Measurements from ENCODE around the gene MT1E.
A peak's percentile ranks its signal among the peaks of the same experiment; 100 is the strongest.

MT1E gene

DNA sequence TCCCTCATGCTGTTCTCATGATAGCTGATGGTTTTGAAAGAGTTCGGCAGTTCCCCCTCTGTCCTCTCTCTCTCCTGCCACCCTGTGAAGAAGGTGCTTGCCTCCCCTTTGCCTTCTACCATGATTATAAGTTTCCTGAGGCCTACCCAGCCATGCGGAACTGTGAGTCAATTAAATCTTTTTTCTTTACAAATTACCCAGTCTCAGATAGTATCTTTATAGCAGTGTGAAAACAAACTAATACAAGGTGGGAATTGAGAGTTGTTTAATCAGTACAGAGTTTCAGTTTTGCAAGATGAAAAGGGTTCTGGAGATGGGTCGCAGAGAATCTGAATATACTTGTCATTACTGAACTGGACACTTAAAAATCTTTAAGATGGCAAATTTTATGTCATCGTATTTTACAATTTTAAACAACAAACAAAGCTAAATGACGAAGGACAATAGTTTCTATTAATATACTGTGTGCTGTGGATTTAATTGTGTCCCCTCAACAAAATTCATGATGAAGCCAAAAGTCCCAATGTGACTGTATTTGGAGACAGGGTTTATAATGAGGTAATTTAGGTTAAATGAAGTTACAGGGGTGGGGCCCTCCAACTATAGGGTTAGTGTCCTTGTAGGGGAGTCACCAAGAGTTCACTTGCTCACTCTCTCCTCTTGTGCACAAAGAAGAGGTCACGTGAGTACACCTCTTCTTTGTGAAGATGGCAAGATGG is 31.8 kb upstream of the MT1E start:
- Histone ChIP-seq H3K9me3 (ENCODE audit: low read length) (no peaks in the 10 kb centered on the region), H3K4me3 (ENCODE audit: low read depth in 1 of 2, low read length in 2 of 2) (no peak overlapping the region), H3K4me1 (ENCODE audit: insufficient read depth, low read length) (no peaks in the 10 kb centered on the region), H3K27ac (ENCODE audit: low read depth, low read length) (no peak overlapping the region), H3K9ac (ENCODE audit: low read length) (no peak overlapping the region), H3K27me3 (ENCODE audit: control insufficient read depth in 1 of 2, insufficient read depth in 2 of 2, low read length in 2 of 2) (peaks cover 3 to 20% of the 10 kb centered on the region in 2 donors), H3K36me3 (ENCODE audit: insufficient read depth, low read length) (no peaks in the 10 kb centered on the region)

DNA sequence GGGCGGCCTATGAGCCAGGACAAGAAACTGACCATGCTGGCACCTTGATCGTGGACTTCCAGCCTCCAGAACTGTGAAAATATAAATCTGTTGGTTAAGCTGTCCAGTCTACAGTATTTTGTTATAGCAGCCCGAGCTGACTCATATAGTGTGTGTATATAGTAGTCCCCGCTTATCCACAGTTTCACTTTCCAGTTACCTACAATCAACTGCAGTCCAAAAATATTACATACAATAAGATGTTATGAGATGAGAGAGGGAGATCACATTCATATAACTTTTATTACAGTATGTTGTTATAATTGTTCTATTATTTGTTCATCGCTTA is 31.3 kb upstream of the MT1E start:
- Histone ChIP-seq H3K4me3 (ENCODE audit: low read depth in 1 of 2, low read length in 2 of 2) (no peak overlapping the region), H3K36me3 (ENCODE audit: insufficient read depth, low read length) (no peaks in the 10 kb centered on the region), H3K27me3 (ENCODE audit: control insufficient read depth in 1 of 2, insufficient read depth in 2 of 2, low read length in 2 of 2) (peaks cover 0 to 15% of the 10 kb centered on the region in 2 donors), H3K9me3 (ENCODE audit: low read length) (no peaks in the 10 kb centered on the region), H3K27ac (ENCODE audit: low read depth, low read length) (no peak overlapping the region), H3K4me1 (ENCODE audit: insufficient read depth, low read length) (no peaks in the 10 kb centered on the region), H3K9ac (ENCODE audit: low read length) (no peak overlapping the region)

DNA sequence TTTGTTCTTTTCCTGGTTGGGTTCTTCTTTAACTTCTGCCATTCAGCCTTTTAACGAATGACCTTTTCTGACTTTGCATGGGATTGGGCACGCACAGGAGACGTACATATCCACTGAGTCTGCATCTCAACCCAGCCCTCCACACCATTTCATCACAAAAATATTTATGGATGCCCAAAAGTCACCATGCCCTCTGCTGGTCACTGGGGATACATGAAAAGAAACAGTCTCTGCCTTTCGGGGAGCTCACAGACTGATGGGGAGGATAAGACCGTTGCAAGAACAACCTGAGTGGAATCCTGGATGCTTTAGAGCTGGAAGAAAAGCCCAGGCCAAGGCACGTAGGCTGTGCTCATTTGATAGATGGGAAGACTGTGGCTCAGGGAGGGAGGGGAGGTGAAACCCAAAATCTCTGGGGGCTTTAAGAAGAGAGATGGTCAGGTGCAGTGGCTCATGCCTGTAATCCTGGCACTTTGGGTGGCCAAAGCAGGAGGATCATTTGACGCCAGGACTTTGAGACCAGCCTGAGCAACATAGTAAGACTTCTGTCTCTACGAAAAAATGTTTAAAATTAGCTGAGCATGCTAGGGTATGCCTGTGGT is 25.1 kb upstream of the MT1E start:
- Histone ChIP-seq H3K27me3 (ENCODE audit: control insufficient read depth in 1 of 2, insufficient read depth in 2 of 2, low read length in 2 of 2) (no peaks in the 10 kb centered on the region), H3K4me3 (ENCODE audit: low read depth in 1 of 2, low read length in 2 of 2) (no peak overlapping the region), H3K36me3 (ENCODE audit: insufficient read depth, low read length) (no peaks in the 10 kb centered on the region), H3K9me3 (ENCODE audit: low read length) (no peaks in the 10 kb centered on the region), H3K27ac (ENCODE audit: low read depth, low read length) (no peak overlapping the region), H3K4me1 (ENCODE audit: insufficient read depth, low read length) (no peaks in the 10 kb centered on the region), H3K9ac (ENCODE audit: low read length) (no peak overlapping the region)

DNA sequence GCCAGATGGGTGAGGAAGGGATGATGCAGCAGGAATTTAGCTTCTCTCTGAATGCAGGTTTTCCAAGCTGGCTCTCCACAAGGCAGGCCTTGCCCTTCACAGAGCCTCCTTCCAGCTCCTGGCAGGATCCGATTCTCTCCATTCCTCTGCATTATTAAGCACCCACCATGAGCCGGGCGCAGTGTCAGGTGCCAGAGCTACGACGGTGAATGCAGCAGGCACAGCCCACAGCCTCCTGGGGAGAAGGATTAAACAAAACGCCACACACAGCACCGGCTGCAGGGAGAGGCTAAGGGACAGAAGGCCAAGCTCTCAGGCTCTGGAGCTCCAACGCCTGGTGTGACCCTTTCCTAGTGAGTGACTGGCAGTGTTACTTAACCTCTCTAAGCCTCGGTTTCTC is 24.3 kb upstream of the MT1E start:
- no peaks in the 10 kb centered on the region for H3K27me3 ChIP-seq (ENCODE audit: control insufficient read depth in 1 of 2, insufficient read depth in 2 of 2, low read length in 2 of 2)
- H3K9me3 ChIP-seq (ENCODE audit: low read length), result no peaks in the 10 kb centered on the region
- peaks cover 2% of the 10 kb centered on the region for H3K4me1 ChIP-seq (ENCODE audit: insufficient read depth, low read length)
- H3K27ac ChIP-seq (ENCODE audit: low read depth, low read length), result no peak overlapping the region
- H3K4me3 ChIP-seq (ENCODE audit: low read depth in 1 of 2, low read length in 2 of 2), result no peak overlapping the region
- no peaks in the 10 kb centered on the region for H3K36me3 ChIP-seq (ENCODE audit: insufficient read depth, low read length)
- H3K9ac ChIP-seq (ENCODE audit: low read length), result no peak overlapping the region

DNA sequence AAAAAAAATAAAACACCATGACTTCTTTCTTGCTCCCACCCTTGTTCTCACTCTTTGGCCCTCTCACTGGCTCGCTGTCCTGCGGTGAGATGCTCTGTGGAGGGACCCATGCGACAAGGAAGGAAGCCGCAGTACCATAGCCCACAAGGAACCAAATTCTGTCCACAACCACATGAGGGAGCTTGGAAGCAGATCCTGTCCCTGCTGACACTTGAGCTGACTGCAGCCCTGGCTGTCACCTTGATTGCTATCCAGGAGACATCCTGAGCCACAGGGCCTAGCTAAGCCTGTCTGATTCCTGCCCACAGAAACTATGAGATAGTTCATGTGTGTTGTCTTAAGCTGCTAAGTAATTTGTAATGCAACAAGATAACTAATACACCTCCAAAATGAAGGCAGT is 22.0 kb upstream of the MT1E start:
- no peaks in the 10 kb centered on the region for H3K9me3 ChIP-seq (ENCODE audit: low read length)
- no peak overlapping the region for H3K9ac ChIP-seq (ENCODE audit: low read length)
- H3K27me3 ChIP-seq (ENCODE audit: control insufficient read depth in 1 of 2, insufficient read depth in 2 of 2, low read length in 2 of 2), result no peaks in the 10 kb centered on the region
- H3K4me1 ChIP-seq (ENCODE audit: insufficient read depth, low read length), result peaks cover 21% of the 10 kb centered on the region
- H3K36me3 ChIP-seq (ENCODE audit: insufficient read depth, low read length), result no peaks in the 10 kb centered on the region
- no peak overlapping the region for H3K4me3 ChIP-seq (ENCODE audit: low read depth in 1 of 2, low read length in 2 of 2)
- H3K27ac ChIP-seq (ENCODE audit: low read depth, low read length), result no peak overlapping the region

DNA sequence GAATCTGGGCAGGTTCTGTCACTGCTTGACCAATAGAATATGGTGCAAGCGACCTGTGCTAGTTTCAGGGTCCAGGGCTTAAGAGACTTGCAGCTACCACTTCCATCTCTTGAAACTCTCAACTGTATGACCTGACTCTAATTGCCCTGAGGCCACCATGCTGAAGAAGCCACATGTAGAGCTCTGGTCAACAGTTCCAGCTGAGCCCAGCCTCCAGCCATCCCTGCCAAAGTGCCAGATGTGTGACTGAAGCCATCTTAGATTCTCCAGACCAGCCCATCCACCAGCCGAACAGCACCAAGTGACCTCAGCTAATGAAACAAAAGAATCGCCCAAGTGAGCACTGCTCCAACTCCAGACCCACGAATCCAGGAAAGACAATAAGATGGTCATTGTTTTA is 20.6 kb upstream of the MT1E start:
- Histone ChIP-seq H3K4me1 (ENCODE audit: insufficient read depth, low read length) (peaks cover 28% of the 10 kb centered on the region), H3K36me3 (ENCODE audit: insufficient read depth, low read length) (no peaks in the 10 kb centered on the region), H3K27ac (ENCODE audit: low read depth, low read length) (no peak overlapping the region), H3K27me3 (ENCODE audit: control insufficient read depth in 1 of 2, insufficient read depth in 2 of 2, low read length in 2 of 2) (no peaks in the 10 kb centered on the region), H3K9ac (ENCODE audit: low read length) (no peak overlapping the region), H3K4me3 (ENCODE audit: low read depth in 1 of 2, low read length in 2 of 2) (no peak overlapping the region), H3K9me3 (ENCODE audit: low read length) (no peaks in the 10 kb centered on the region)

DNA sequence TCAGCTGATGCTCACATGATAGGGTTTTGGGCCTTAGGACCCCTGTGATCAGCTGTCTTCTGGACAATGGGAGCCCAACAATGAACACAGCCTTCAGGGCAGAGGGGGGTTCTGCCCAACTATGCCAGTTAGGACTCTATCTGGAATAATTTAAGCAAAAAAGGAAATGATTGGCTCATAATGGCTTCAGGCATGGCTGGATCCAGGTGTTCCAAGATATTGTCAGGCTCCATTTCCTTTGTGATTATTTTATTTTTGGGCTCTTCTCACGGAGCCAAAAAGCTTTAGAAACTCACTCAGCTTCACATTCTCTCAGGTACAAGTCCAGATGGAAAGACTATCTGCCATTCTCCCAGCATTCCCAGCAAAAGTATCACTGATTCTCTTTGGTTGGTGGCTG is 20.1 kb upstream of the MT1E start:
- H3K4me1 ChIP-seq (ENCODE audit: insufficient read depth, low read length), result peaks cover 33% of the 10 kb centered on the region
- no peak overlapping the region for H3K9ac ChIP-seq (ENCODE audit: low read length)
- no peaks in the 10 kb centered on the region for H3K27me3 ChIP-seq (ENCODE audit: control insufficient read depth in 1 of 2, insufficient read depth in 2 of 2, low read length in 2 of 2)
- H3K4me3 ChIP-seq (ENCODE audit: low read depth in 1 of 2, low read length in 2 of 2), result no peak overlapping the region
- H3K9me3 ChIP-seq (ENCODE audit: low read length), result no peaks in the 10 kb centered on the region
- H3K27ac ChIP-seq (ENCODE audit: low read depth, low read length), result no peak overlapping the region
- H3K36me3 ChIP-seq (ENCODE audit: insufficient read depth, low read length), result no peaks in the 10 kb centered on the region

DNA sequence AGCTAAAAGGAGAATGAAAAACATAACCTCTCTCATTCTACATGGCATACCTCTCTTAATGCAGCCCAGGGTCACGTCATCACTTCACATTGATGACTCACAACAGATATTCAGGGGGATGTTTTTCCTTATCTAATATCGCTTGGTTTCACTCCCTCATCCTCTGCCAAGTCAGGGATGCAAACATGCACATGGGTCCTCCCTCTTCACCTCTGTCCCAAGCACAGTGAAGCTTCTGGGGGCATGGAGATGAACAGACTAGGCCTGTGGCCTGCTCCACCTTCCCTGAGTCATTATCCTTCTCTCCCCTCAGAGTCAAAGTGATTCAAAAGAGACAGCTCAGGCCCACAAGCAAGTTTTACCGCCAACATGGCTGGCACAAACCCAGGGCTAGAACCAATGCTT is 19.5 kb upstream of the MT1E start:
- H3K9me3 ChIP-seq (ENCODE audit: low read length), result no peaks in the 10 kb centered on the region
- H3K4me1 ChIP-seq (ENCODE audit: insufficient read depth, low read length), result peaks cover 38% of the 10 kb centered on the region
- H3K27ac ChIP-seq (ENCODE audit: low read depth, low read length), result peak overlapping the region; percentile 95
- H3K36me3 ChIP-seq (ENCODE audit: insufficient read depth, low read length), result no peaks in the 10 kb centered on the region
- H3K9ac ChIP-seq (ENCODE audit: low read length), result no peak overlapping the region
- H3K4me3 ChIP-seq (ENCODE audit: low read depth in 1 of 2, low read length in 2 of 2), result no peak overlapping the region
- no peaks in the 10 kb centered on the region for H3K27me3 ChIP-seq (ENCODE audit: control insufficient read depth in 1 of 2, insufficient read depth in 2 of 2, low read length in 2 of 2)

DNA sequence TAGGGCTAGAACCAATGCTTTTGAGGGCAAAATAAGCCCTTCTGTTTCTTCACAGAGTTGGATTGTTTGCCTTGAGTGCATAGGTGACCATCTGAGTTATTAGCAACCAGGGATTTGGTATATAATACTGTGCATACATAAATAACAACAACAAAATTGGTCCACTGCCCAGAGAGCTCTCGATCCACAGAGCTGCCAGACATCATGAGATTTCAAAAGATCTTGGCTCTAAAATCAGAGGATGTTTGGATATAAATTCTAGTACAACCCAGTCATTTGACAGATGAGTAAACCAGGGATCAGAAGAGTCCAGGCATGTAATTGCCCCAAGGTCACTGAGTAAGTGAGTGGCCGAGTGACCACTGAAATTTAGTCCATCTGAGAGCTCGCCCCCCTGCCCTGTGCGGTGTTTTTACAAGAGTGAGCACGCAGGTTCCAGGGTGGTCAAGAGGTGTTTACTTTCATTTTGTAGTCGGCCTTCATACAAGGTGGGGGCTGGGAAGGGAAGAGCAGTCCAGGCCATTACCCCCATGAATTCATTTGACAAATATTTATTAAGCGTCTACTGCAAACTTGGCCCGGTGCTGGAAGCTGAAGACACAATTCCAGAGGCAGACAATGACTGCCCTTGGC is 19.0 kb upstream of the MT1E start:
- Histone ChIP-seq H3K4me3 (ENCODE audit: low read depth in 1 of 2, low read length in 2 of 2) (no peak overlapping the region), H3K27me3 (ENCODE audit: control insufficient read depth in 1 of 2, insufficient read depth in 2 of 2, low read length in 2 of 2) (no peaks in the 10 kb centered on the region), H3K27ac (ENCODE audit: low read depth, low read length) (peak overlapping the region; percentile 95), H3K4me1 (ENCODE audit: insufficient read depth, low read length) (peaks cover 39% of the 10 kb centered on the region), H3K36me3 (ENCODE audit: insufficient read depth, low read length) (no peaks in the 10 kb centered on the region), H3K9ac (ENCODE audit: low read length) (no peak overlapping the region), H3K9me3 (ENCODE audit: low read length) (no peaks in the 10 kb centered on the region)

DNA sequence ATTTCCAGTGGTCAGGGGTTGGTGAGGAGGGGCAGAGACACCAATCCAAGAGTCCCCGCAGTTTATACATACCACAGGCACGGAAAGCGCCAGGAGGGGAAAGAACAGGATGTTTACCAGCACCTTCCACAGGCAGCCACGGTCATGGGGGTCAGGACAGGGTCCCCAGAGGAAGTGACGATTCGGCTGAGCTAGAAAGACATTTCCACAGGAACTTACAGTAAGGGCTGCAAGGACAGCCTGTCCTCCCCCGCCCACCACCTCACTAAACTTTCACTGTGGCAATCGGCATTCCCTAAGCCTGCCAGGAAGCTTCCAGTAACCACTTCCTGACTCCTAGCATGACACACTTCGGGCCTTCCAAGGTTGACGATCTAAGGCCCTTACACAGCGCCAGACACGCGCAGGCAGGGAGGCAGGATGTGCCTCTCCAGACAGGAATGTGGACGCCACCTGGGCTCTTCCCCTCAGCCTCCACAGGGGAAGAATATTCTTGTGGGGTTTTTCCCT is 18.4 kb upstream of the MT1E start:
- Histone ChIP-seq H3K4me3 (ENCODE audit: low read depth in 1 of 2, low read length in 2 of 2) (no peak overlapping the region), H3K27ac (ENCODE audit: low read depth, low read length) (peak overlapping the region; percentile 95), H3K9me3 (ENCODE audit: low read length) (no peaks in the 10 kb centered on the region), H3K27me3 (ENCODE audit: control insufficient read depth in 1 of 2, insufficient read depth in 2 of 2, low read length in 2 of 2) (no peaks in the 10 kb centered on the region), H3K36me3 (ENCODE audit: insufficient read depth, low read length) (no peaks in the 10 kb centered on the region), H3K4me1 (ENCODE audit: insufficient read depth, low read length) (peaks cover 41% of the 10 kb centered on the region), H3K9ac (ENCODE audit: low read length) (peak overlapping the region; percentile 68)

DNA sequence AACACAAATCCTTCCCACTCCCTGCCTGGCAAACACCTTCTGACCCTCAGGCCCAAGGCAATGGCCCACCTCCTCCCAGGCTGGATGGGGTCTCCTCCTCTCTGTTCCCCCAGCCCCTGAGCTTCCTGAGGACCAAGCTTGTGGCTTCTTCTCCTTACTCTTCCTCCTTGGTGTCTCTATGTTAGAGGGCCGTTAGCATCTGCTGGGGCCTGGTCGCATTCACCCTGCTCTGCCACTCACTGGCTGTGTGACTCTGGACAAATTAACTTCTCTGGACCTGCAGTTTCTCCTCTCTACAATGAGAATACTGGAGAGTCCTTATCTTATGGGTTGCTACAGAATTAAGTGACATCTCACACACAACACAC is 17.9 kb upstream of the MT1E start:
- Histone ChIP-seq H3K36me3 (ENCODE audit: insufficient read depth, low read length) (no peaks in the 10 kb centered on the region), H3K9me3 (ENCODE audit: low read length) (no peaks in the 10 kb centered on the region), H3K27ac (ENCODE audit: low read depth, low read length) (peak overlapping the region; percentile 95), H3K27me3 (ENCODE audit: control insufficient read depth in 1 of 2, insufficient read depth in 2 of 2, low read length in 2 of 2) (no peaks in the 10 kb centered on the region), H3K9ac (ENCODE audit: low read length) (peak overlapping the region; percentile 68), H3K4me1 (ENCODE audit: insufficient read depth, low read length) (peaks cover 41% of the 10 kb centered on the region), H3K4me3 (ENCODE audit: low read depth in 1 of 2, low read length in 2 of 2) (peak overlapping the region; percentile 29 to 42)
